ENCODE measurements around the gene C1orf74.

The C1orf74 gene

GRCh38 chr1:209815490-209815889 is 31.1 kb upstream of the C1orf74 start:
- TF ChIP-seq CTCF (IDR thresholded peaks at IDR 0.05) = no peak

DNA sequence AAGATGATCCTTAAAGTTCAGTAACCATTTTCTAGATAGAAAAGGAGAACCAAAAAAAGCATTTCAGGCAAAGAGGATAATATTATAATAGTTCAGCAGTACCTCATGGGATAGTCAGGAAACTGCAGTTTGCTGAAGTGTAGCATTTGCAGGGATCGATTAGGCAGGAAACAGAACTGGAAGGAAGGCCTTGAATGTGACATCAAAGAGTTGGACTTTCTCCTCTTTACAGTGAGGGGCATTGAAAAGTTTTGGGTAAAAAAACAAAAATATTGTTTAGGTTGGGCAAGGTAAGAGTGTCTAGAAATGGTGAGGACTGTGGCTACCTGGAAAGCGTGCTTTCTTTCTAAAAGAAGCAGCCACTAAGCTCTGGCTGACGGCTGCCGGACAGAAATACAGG is 29.5 kb upstream of the C1orf74 start:
- no peak for TF ChIP-seq CTCF (IDR thresholded peaks at IDR 0.05)

GRCh38 chr1:209810783-209811182 is 26.4 kb upstream of the C1orf74 start:
- TF ChIP-seq CTCF (IDR thresholded peaks at IDR 0.05) = no peak

- no peak for TF ChIP-seq CTCF (IDR thresholded peaks at IDR 0.05)
Observed at GRCh38 chr1:209809611-209810010, 25.3 kb upstream of the C1orf74 start.

GRCh38 chr1:209808059-209808581 is 23.8 kb upstream of the C1orf74 start:
- TF ChIP-seq CTCF (IDR thresholded peaks at IDR 0.05) = no peak

DNA sequence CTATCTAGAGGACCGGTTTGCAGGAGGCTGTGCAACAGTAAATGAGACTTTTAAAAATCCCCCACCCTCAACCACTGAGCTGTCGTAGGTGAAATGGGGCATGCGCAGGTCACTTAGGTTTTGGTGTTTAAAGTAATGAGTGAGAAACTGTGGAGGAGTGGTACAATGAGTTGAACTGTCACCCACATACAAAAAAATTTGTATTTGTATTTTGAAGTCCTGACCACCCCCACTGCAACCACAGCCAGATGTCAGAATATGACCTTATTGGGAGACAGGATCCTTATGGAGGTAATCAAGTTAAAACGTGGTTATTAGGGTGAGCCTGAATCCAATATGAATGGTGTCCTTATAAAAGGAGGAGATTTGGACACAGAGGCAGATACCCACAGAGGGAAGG is 23.1 kb upstream of the C1orf74 start:
- no peak for TF ChIP-seq CTCF (IDR thresholded peaks at IDR 0.05)

GRCh38 chr1:209805875-209806760 is 21.8 kb upstream of the C1orf74 start, which contains the start of gene IRF6:
TSS of gene IRF6 (minus strand) at chr1:209806142. CDS start at chr1:209801413, 4,729 bp downstream.
- no peak for TF ChIP-seq CTCF (IDR thresholded peaks at IDR 0.05)
